HG03103 (cell line): ENCODE results near the gene EPB41L4A.

ENCODE experiments used
- ATAC-seq: cut with Tn5 transposase; IDR thresholded peaks from one replicate; pipeline ENCODE4 v1.9.1; 2021; ENCODE audit warnings: low read depth; ENCODE audit not compliant: unreplicated experiment

Gene EPB41L4A

DNA sequence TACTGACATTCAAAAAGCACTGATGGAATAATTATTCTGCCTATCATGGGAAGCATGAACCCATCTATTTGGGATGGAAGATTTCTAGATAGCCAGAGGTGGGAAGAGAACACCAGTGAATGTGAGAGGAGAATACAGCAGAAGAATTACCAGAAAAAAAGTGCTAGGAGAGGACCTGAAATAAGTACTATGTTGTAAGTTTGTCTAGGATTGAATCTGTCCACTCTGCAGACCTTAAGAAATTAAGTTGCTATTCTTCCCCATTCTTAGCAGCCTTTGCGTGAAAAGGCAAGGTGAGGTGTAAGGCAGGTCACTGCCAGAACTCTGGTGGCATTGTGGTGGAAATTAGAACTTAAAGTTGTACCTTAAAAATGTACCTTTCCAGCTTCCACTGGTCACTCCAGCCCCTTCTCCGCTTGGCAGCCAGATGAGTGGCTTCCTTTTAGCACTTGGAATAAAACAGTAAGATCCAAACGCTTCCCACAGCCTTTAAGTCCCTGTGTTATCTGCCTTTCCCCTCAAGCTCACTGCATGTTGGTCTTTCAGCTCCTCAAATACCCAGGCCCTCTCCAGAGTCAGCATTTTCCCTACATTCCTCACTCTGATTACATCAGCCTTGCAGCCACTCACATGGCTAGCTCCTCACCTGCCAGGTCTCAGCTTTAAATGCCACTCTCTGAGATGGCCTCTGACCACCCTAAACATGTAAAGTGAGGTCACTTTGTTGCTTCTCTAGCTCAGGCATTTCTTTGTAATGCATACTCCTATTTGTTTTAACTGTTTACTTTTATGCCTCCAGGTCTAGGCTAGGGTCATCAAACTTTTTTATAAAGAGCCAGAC, 253.0 kb downstream of the EPB41L4A start:
- ATAC-seq = no peak

GRCh38 chr5:112165399-112165798, 253.7 kb downstream of the EPB41L4A start:
- ATAC-seq = no peak

- ATAC-seq = no peak
These were observed 255.6 kb downstream of the EPB41L4A start for GRCh38 chr5:112163435-112163834.

DNA sequence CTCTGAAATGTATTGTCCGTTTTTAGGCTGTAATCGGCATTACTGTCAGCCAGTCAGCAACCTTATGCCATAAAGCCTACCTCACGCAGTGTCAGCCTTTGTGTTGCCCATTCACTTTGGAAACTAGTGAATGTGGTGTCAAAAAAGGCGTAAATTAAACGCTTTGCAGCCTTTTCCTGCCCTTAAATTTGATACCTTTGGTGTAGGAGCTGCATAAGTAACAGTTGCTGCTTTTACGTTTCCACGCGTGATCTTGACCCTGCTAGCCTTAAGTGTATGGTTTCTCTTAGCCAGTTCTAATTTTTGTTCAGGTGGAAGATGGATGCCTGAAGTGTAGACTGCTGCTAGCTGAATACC, 257.7 kb downstream of the EPB41L4A start:
- no peak for ATAC-seq

DNA sequence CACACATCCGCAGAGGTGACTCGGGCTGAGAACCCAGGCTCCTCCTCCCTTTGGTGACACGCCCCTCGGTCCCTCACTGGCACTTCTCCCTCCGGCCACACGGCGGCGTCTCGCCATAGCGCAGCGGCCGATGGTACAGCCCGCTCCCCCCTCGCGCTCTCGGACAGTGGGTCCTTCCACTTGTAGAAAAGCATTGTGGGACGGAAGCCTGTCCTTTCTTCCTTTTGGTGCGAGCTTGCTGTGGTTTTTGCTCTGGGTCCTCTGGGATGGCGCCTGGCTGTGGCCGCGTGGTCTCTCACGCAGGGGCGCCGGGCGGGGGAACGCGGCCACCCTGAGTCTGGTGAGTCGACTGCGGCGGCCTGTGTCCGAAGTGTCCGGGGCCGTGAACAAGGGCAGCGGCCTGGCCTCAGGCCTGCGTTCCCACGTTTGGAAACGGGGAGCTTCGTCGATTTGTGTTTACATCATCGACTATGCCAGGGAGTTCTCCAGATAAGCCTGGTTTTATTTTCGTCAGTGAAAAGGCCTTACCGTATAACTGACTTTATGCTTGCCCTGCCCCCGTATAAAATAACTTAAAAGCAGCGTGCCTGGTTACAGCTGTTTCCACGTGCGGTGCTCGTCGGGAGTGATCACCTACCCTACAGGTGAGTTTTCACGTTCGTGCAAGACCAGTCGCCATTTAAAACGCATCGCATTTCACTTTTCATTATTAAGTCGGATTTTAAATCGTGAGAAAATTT, 258.3 kb downstream of the EPB41L4A start:
- peak; percentile 97 for ATAC-seq

GRCh38 chr5:112159435-112159834, 259.6 kb downstream of the EPB41L4A start:
- ATAC-seq = no peak

- ATAC-seq = no peak
These were observed 262.9 kb downstream of the EPB41L4A start for GRCh38 chr5:112156211-112156610.

GRCh38 chr5:112154940-112155686, 264.0 kb downstream of the EPB41L4A start:
- ATAC-seq = no peak

DNA sequence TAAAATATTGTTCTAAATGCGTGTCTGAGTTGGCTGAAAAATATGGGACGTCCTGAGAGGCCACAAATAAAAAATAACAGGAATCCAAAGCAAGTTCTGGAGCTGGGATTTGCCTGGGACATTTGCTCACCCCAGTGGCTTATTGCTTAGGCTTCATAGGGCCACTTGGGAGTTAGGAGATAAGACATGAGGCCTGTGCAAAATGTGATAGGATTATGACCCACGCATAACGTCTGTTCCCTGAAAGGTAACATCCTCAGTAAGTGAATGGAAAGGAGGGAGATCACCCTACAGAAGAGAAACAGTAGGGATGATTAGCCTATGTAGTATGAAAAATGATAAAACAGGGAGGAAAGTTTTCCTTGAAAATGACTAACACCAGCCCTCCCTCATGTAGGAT, 269.4 kb downstream of the EPB41L4A start:
- ATAC-seq = no peak

GRCh38 chr5:112146323-112147226, 272.5 kb downstream of the EPB41L4A start:
- peak; percentile 68 for ATAC-seq

- no peak for ATAC-seq
These were observed 275.4 kb downstream of the EPB41L4A start for GRCh38 chr5:112143690-112144089.

GRCh38 chr5:112142769-112143270, 276.3 kb downstream of the EPB41L4A start:
- ATAC-seq = no peak

GRCh38 chr5:112141582-112141981, 277.5 kb downstream of the EPB41L4A start:
- no peak for ATAC-seq

DNA sequence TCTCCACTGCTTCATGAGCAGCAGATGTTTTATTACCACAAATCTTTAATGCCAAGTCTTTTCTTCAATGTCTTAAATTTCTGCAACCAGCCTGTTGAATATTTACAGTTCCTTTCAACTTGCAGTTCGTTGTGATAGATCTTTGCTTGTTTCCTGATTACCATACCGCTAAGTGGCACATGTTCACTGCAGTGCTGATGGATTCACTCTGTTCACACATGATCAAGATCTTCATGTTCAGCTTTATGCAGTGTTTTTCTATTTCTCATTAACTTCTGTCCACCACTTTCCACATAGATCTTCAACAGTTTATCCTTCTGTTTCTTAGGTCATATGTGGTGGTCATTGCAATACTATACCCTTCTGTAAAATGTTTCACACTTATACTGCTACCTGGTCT, 280.6 kb downstream of the EPB41L4A start:
- ATAC-seq = no peak

DNA sequence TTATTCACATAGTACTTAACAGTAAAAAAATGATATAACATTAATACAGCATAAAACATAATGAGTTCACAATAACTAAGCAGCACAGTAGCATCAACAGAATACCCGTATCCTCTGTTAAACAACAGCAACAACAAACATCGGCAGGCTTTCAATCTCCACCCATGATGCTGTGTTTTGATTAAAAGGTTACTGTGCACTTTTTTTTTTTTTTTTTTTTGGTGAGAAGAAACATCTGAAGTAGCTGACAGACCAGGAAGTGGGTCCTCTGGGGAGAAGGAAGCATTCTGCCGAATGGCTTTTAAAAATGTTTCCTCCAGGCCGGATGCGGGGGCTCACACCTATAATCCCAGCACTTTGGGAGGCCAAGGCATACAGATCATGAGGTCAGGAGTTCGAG, 282.3 kb downstream of the EPB41L4A start:
- ATAC-seq = no peak

DNA sequence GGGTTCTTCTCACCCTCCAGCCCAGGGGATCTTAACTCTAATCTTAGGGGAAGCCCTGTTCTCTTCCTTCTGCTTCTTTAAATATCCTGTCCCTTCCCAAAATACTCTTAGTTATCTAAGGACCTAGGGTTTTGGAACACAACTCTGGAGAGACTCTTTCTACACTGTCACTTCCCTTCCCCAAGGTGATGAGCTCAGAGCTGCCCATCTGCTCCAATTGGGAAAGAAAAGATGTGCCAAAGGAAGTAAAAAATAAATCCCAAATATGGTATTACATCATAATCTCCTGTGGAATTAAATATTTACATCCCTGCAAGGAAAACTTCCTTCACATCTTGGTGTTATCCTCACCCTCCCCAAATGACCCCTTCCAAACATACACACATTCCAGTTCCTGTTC, 291.2 kb downstream of the EPB41L4A start:
- ATAC-seq = no peak

DNA sequence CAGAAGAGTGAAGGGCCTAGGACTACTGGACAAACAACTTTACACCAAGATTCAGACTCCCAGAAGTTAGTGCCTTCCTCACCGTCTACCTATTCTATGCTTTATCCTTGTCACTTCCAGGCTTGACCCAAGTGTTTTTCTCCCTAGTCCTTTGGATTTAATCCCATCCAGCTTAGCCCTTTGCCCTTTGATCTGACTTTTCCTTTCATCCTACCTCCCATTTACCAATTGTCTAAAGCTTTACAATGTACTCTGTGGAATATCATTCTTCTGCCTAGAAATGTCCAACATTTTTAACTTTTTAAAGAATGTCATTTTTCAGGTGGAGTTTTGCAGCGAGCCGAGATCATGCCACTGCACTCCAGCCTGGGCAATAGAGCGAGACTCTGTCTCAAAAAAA, 292.1 kb downstream of the EPB41L4A start:
- no peak for ATAC-seq

DNA sequence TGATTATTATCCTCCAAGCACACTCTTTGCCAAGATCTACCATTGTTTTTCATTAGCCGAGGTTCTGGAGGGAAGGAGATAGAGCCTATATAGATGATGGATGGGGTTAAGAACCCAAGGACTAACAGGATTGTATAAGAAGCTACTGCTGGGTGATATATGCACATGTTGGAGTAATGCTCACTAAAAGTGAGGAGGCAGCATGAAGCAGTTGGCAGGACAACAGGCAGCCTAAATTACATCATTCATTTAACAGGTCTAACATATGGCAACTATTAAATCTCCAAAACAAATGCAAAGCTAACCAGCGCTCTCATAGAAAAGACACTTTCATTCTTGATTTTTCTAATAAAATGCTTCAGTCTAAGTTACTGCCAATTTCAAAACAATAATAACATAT, 293.2 kb downstream of the EPB41L4A start:
- no peak for ATAC-seq

DNA sequence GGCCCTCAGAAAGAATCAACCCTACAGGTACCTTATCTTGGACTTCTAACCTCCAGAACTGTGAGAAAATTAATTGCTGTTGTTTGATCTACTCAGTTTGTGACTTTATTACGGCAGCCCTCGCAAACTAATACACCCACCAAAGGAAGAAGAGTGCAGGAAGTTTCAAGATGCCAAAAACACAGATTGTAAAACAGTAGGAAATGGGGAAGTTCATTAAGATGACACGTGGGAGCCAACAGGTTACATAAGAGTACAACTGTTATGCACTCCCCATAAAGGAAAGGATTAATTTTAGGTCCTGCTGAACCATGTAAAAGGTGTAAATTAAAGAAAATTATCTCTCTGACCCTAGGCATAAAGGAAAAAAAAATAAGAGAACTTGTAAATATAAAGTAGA, 294.3 kb downstream of the EPB41L4A start:
- no peak for ATAC-seq

GRCh38 chr5:112123086-112123485, 296.0 kb downstream of the EPB41L4A start:
- ATAC-seq = no peak
